WTC11 (cell line): Measurements from ENCODE around the gene DNAJC6. TPM values are rescaled to one million over a fixed set of nuclear protein-coding genes. Genes with fewer than 3 reads are reported as not detected.

ENCODE experiments used
- ATAC-seq: fragments of 200-7000 bp; cut with Tn5 transposase; 2 replicates; pipeline ENCODE4 v1.10.0; 2021; ENCODE audit warnings: mild to moderate bottlenecking, moderate library complexity
- CTCF ChIA-PET: fragments of 300-600 bp; sonication (Branson Sonifier 250); formaldehyde crosslinking; loops from one replicate; lab custom pipeline; 2021; ENCODE audit warnings: antibody characterized with exemption; lab: Charles Lee
- POLR2A ChIA-PET: fragments of 350-600 bp; sonication (Branson Sonifier 250); formaldehyde crosslinking; loops from one replicate; lab custom pipeline; 2021; ENCODE audit warnings: antibody characterized with exemption; lab: Charles Lee
- DNase-seq: peaks from one replicate; pipeline ENCODE4 v3.0.0; 2021; ENCODE audit warnings: low spot score
- H3K27ac Mint-ChIP-seq: 2 replicates; pipeline ENCODE4 v1.8.0; 2021; ENCODE audit warnings: mixed read lengths
- H3K27me3 Mint-ChIP-seq: 2 replicates; pipeline ENCODE4 v1.8.0; 2021; ENCODE audit warnings: low read depth, mild to moderate bottlenecking, moderate library complexity, mixed read lengths
- H3K36me3 Mint-ChIP-seq: 2 replicates; pipeline ENCODE4 v1.8.0; 2021; ENCODE audit warnings: mixed read lengths
- H3K4me1 Mint-ChIP-seq: 2 replicates; pipeline ENCODE4 v1.8.0; 2022; ENCODE audit warnings: mixed read lengths
- H3K4me3 Mint-ChIP-seq: 2 replicates; pipeline ENCODE4 v1.8.0; 2021; ENCODE audit warnings: mild to moderate bottlenecking, moderate library complexity, mixed read lengths
- H3K9me3 Mint-ChIP-seq: 2 replicates; pipeline ENCODE4 v1.8.0; 2021; ENCODE audit warnings: mixed read lengths
- AR ChIP-seq: fragments of 250-450 bp; sonication (Bioruptor Pico); IDR thresholded peaks from 2 replicates; pipeline ENCODE4 v1.9.0; 2021; ENCODE audit warnings: mild to moderate bottlenecking
- ATF1 ChIP-seq: sonication (generic); formaldehyde crosslinking; IDR thresholded peaks from 2 replicates; pipeline ENCODE4 v1.8.1; 2023; ENCODE audit warnings: mild to moderate bottlenecking, moderate library complexity, missing genetic modification reagents
- ATF3 ChIP-seq: sonication (generic); formaldehyde crosslinking; conservative IDR thresholded peaks from 2 replicates; pipeline ENCODE4 v1.8.1; 2022; ENCODE audit warnings: mild to moderate bottlenecking, missing genetic modification reagents
- CBFB ChIP-seq: sonication (generic); formaldehyde crosslinking; IDR thresholded peaks from 2 replicates; pipeline ENCODE4 v1.8.1; 2022; ENCODE audit warnings: mild to moderate bottlenecking, low read depth, missing genetic modification reagents
- ELF4 ChIP-seq: sonication (generic); formaldehyde crosslinking; IDR thresholded peaks from 2 replicates; pipeline ENCODE4 v1.8.1; 2022; ENCODE audit warnings: low read depth, mild to moderate bottlenecking, moderate library complexity, missing genetic modification reagents
- EMX1 ChIP-seq: fragments of 250-450 bp; sonication (Bioruptor Pico); IDR thresholded peaks from 2 replicates; pipeline ENCODE4 v1.8.0; 2021; ENCODE audit warnings: mild to moderate bottlenecking
- ESRRA ChIP-seq: sonication (generic); formaldehyde crosslinking; IDR thresholded peaks from 2 replicates; pipeline ENCODE4 v1.8.1; 2022; ENCODE audit warnings: mild to moderate bottlenecking, missing genetic modification reagents, borderline replicate concordance
- ETV6 ChIP-seq: sonication (generic); formaldehyde crosslinking; IDR thresholded peaks from 2 replicates; pipeline ENCODE4 v1.8.1; 2022; ENCODE audit warnings: mild to moderate bottlenecking, missing genetic modification reagents
- HMGA2 ChIP-seq: fragments of 250-450 bp; sonication (Bioruptor Pico); IDR thresholded peaks from 2 replicates; pipeline ENCODE4 v1.4.0; 2021; ENCODE audit warnings: mild to moderate bottlenecking, moderate library complexity
- JAZF1 ChIP-seq: fragments of 250-450 bp; sonication (Bioruptor Pico); IDR thresholded peaks from 2 replicates; pipeline ENCODE4 v1.9.0; 2021; ENCODE audit warnings: moderate library complexity, mild to moderate bottlenecking, inconsistent platforms
- NFATC4 ChIP-seq: fragments of 250-450 bp; sonication (Bioruptor Pico); IDR thresholded peaks from 2 replicates; pipeline ENCODE4 v1.9.0; 2021; ENCODE audit warnings: mild to moderate bottlenecking
- NFYB ChIP-seq: sonication (generic); formaldehyde crosslinking; conservative IDR thresholded peaks from 2 replicates; pipeline ENCODE4 v1.8.0; 2022; ENCODE audit warnings: low read depth, missing genetic modification reagents
- OVOL2 ChIP-seq: fragments of 250-450 bp; sonication (Bioruptor Pico); IDR thresholded peaks from 2 replicates; pipeline ENCODE4 v1.9.0; 2021; ENCODE audit warnings: mild to moderate bottlenecking, borderline replicate concordance
- SOX15 ChIP-seq: fragments of 250-450 bp; sonication (Bioruptor Pico); IDR thresholded peaks from 2 replicates; pipeline ENCODE4 v1.9.0; 2021; ENCODE audit warnings: mild to moderate bottlenecking
- ZBTB21 ChIP-seq: sonication (generic); formaldehyde crosslinking; IDR thresholded peaks from 2 replicates; pipeline ENCODE4 v1.8.1; 2023; ENCODE audit warnings: mild to moderate bottlenecking, missing genetic modification reagents, borderline replicate concordance
- ZNF232 ChIP-seq: sonication (generic); formaldehyde crosslinking; IDR thresholded peaks from 2 replicates; pipeline ENCODE4 v1.8.0; 2022; ENCODE audit warnings: mild to moderate bottlenecking, missing genetic modification reagents
- total RNA-seq: library from RNA; stranded (reverse); gene quantifications from 3 replicates; pipeline ENCODE4 v1.2.3, GENCODE V29; 2021
- TF ChIP-seq, protein P1 (sequence below): sonication (generic); formaldehyde crosslinking; IDR thresholded peaks from 2 replicates; pipeline ENCODE4 v1.8.0; 2023; ENCODE audit warnings: missing genetic modification reagents, mild to moderate bottlenecking, borderline replicate concordance
- TF ChIP-seq, protein P2 (sequence below): sonication (generic); formaldehyde crosslinking; IDR thresholded peaks from 2 replicates; pipeline ENCODE4 v1.8.1; 2023; ENCODE audit warnings: mild to moderate bottlenecking, moderate library complexity, missing genetic modification reagents

The DNAJC6 gene
- total RNA-seq, 1 experiment from 2014 or later, result 9.1 TPM

GRCh38 chr1:65421351-65422025 is 112.1 kb downstream of the DNAJC6 start (continued):
- TF ChIP-seq AR (CRISPR knock-in tag) (no peak), JAZF1 (CRISPR knock-in tag) (no peak), ELF4 (no peak), NFYB (no peak), SOX15 (CRISPR knock-in tag) (no peak), ESRRA (CRISPR knock-in tag) (no peak), EMX1 (CRISPR knock-in tag) (no peak), ETV6 (CRISPR knock-in tag) (no peak)
- TF ChIP-seq, protein P1, sequence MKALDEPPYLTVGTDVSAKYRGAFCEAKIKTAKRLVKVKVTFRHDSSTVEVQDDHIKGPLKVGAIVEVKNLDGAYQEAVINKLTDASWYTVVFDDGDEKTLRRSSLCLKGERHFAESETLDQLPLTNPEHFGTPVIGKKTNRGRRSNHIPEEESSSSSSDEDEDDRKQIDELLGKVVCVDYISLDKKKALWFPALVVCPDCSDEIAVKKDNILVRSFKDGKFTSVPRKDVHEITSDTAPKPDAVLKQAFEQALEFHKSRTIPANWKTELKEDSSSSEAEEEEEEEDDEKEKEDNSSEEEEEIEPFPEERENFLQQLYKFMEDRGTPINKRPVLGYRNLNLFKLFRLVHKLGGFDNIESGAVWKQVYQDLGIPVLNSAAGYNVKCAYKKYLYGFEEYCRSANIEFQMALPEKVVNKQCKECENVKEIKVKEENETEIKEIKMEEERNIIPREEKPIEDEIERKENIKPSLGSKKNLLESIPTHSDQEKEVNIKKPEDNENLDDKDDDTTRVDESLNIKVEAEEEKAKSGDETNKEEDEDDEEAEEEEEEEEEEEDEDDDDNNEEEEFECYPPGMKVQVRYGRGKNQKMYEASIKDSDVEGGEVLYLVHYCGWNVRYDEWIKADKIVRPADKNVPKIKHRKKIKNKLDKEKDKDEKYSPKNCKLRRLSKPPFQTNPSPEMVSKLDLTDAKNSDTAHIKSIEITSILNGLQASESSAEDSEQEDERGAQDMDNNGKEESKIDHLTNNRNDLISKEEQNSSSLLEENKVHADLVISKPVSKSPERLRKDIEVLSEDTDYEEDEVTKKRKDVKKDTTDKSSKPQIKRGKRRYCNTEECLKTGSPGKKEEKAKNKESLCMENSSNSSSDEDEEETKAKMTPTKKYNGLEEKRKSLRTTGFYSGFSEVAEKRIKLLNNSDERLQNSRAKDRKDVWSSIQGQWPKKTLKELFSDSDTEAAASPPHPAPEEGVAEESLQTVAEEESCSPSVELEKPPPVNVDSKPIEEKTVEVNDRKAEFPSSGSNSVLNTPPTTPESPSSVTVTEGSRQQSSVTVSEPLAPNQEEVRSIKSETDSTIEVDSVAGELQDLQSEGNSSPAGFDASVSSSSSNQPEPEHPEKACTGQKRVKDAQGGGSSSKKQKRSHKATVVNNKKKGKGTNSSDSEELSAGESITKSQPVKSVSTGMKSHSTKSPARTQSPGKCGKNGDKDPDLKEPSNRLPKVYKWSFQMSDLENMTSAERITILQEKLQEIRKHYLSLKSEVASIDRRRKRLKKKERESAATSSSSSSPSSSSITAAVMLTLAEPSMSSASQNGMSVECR (CRISPR knock-in tag), result no peak
- TF ChIP-seq, protein P2, sequence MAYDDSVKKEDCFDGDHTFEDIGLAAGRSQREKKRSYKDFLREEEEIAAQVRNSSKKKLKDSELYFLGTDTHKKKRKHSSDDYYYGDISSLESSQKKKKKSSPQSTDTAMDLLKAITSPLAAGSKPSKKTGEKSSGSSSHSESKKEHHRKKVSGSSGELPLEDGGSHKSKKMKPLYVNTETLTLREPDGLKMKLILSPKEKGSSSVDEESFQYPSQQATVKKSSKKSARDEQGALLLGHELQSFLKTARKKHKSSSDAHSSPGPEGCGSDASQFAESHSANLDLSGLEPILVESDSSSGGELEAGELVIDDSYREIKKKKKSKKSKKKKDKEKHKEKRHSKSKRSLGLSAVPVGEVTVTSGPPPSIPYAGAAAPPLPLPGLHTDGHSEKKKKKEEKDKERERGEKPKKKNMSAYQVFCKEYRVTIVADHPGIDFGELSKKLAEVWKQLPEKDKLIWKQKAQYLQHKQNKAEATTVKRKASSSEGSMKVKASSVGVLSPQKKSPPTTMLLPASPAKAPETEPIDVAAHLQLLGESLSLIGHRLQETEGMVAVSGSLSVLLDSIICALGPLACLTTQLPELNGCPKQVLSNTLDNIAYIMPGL, result no peak

GRCh38 chr1:65422241-65423203 is 113.2 kb downstream of the DNAJC6 start:
- Mint-ChIP-seq H3K27ac (no peak overlapping the region), H3K4me1 (peaks cover 45% of the 10 kb centered on the region), H3K4me3 (no peak overlapping the region), H3K36me3 (peaks cover 14% of the 10 kb centered on the region), H3K27me3 (no peaks in the 10 kb centered on the region), H3K9me3 (peaks cover 7% of the 10 kb centered on the region)
- CTCF ChIA-PET, result interaction anchor here (0.9 to 1.0 kb wide), 2 partner anchors 37 to 187 kb away, joined by 4 read pairs; no protein-coding TSS in a partner anchor
- DNase-seq (no peak), ATAC-seq (no peak)
- POLR2A ChIA-PET, result interaction anchor here (0.6 kb wide), 1 partner anchor 337 kb away, joined by 4 read pairs; no protein-coding TSS in a partner anchor
- TF ChIP-seq ATF3 (CRISPR knock-in tag), result no peak
- no peak for TF ChIP-seq ZBTB21 (CRISPR knock-in tag)
- TF ChIP-seq OVOL2 (CRISPR knock-in tag), result no peak
- no peak for TF ChIP-seq CBFB (CRISPR knock-in tag)
- TF ChIP-seq ATF1, result no peak
- no peak for TF ChIP-seq HMGA2 (CRISPR knock-in tag)
- no peak for TF ChIP-seq ZNF232 (CRISPR knock-in tag)
- TF ChIP-seq NFATC4 (CRISPR knock-in tag), result no peak
